DMS114 treated with DMSO at 0.1 percent for 48 hours (cell line): ENCODE results near the gene SEC61A2.
"Not testable (repeated sequence)": the region's sequence is repeated elsewhere in the genome, so short reads cannot be mapped to it uniquely, and the experiment has no call there.

ENCODE experiments used
- DNase-seq: peaks from one replicate; lab custom pipeline; 2025; ENCODE audit not compliant: unreplicated experiment; lab: John Stamatoyannopoulos, UW

The SEC61A2 gene

GRCh38 chr10:12158111-12158510 is 28.6 kb downstream of the SEC61A2 start:
- no peak for DNase-seq

DNA sequence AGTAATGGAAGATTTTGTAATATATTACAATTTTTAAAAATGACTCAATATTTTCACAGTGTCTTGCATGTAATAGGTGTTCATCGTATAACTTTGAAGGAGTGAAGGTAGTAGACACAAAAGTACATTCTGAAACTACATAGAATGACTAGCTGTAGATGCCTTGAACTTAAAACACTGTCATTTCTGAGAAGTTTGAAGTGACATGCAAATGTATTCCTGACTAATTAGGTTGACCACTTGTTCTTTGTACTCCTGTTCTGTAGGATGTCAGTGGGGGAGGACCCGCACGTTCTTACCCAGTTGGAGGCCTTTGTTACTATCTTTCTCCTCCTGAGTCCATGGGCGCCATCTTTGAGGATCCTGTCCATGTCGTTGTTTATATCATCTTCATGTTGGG is 31.2 kb downstream of the SEC61A2 start:
- no peak for DNase-seq

GRCh38 chr10:12162927-12163326 is 33.5 kb downstream of the SEC61A2 start:
- no peak for DNase-seq

DNA sequence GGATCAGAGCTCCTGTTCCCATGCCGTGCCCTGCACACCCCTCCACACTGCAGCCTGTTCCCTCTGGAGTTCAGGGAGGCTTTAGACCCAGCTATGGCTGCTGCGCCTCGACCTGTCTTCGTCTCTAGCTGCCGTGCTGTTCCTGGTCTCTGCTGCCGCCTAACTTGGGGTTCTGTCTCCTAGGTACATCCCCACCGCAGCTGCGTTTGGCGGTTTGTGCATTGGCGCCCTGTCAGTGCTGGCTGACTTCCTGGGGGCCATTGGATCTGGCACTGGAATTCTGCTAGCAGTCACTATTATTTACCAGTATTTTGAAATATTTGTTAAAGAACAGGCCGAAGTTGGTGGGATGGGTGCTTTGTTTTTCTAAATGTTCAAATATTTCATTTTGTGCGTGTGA is 34.6 kb downstream of the SEC61A2 start:
- DNase-seq = no peak

DNA sequence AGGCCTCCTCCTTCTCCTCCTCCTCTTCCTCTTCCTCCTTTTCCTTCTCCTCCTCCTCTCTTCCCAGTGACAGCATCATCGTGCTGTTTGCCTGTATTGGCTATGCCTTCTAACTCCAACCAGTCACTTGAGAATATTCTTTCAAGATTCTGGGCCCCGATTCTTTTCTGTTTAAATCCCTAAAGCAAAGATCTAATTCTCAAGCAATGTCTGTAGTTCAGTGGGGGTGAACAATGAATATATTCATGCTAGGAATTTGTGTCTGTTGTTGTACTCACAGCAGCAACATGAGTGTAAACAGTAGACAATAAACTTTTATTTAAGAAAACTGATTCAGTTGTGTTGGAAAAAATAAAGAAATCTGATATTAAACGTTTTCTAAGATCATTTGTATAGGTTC is 35.6 kb downstream of the SEC61A2 start:
- no peak for DNase-seq

GRCh38 chr10:12165999-12166775 is 36.7 kb downstream of the SEC61A2 start:
- no peak for DNase-seq

GRCh38 chr10:12171512-12171911 is 42.0 kb downstream of the SEC61A2 start:
- not testable (repeated sequence) for DNase-seq

GRCh38 chr10:12177642-12178041 is 48.2 kb downstream of the SEC61A2 start:
- no peak for DNase-seq

DNA sequence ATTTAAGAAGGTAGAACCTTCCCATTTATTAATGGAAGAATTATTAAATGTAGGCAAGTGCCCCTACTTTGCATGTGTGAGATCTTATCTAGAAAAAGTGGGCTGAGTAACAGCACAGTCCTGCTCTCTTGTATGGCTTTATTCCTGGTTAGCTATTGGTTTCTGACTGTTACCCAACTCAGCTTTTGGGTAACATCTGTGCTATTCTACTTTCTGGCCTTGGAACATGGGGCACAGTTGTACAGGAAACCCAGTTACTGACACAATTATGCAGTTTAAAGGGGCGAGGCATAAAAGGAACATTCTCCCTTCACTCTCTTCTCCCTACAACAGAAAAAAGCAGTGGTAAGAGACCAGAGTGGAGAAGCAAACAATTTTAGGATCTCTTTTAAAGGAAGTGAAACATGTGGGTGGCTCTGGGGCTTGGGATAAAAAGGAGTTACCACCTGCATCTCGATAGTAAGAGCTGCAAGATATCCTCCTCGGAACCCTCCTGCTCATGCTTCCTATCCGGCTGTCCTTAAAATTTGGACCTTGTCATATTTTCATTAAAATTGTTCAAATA is 50.2 kb downstream of the SEC61A2 start:
- no peak for DNase-seq

DNA sequence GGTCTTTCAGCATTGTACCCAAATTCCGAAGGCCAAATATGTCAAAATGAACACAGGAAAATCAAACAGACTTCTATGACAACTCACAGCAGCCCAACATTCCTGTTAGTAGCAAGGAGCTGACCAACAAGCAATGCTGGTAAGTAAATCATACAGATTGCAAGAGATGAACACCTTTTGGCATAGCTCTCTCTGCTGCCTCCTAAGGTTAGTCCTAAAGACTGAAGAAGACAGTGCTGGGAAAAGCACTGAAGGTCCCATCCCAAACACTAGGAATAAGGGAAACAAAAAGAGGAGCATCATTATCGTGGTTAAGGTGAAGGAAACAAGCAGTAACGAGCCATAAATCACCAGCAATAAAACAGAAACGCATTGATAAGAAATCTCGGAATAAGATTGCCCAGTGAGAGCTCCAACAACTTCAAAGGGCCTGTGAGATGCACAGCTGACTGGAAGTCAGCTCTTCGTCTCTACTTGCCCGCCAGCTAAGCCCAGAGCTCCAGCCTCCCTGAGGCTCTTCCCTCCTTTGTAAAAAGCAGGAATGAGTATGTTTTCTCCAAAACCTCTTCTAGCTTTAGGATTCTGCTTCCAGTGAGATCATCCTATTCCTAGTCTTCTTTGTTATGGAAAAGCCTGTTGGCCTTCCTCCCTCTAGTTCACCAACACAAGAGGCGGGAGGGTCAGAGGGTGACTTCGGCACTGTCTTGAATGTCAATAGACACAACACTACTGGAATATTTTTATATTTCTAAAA is 50.9 kb downstream of the SEC61A2 start:
- DNase-seq = no peak

GRCh38 chr10:12181065-12181775 is 51.7 kb downstream of the SEC61A2 start:
- DNase-seq = no peak

GRCh38 chr10:12184165-12184564 is 54.7 kb downstream of the SEC61A2 start:
- DNase-seq = no peak

- DNase-seq = no peak
These were observed 56.8 kb downstream of the SEC61A2 start for GRCh38 chr10:12186323-12186722.

GRCh38 chr10:12187321-12187905 is 57.9 kb downstream of the SEC61A2 start:
- DNase-seq = no peak

DNA sequence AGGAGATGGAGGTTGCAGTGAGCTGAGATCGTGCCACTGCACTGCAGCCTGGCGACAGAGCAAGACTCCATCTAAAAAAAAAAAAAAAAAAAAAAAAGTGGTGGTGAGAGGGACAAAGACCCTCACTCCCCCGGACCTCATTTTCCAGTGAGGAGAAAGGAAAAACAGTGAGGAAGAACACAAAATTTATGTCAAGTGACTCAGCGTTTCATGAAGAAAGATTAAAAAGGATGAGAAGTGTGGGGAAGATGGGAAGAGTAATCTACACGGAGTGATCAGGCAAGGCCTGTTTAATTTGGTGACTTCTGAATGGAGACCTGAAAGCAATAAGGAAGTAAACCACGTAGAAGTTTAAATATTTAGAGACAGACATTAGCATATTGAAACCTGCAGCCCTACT is 59.2 kb downstream of the SEC61A2 start:
- DNase-seq = no peak

DNA sequence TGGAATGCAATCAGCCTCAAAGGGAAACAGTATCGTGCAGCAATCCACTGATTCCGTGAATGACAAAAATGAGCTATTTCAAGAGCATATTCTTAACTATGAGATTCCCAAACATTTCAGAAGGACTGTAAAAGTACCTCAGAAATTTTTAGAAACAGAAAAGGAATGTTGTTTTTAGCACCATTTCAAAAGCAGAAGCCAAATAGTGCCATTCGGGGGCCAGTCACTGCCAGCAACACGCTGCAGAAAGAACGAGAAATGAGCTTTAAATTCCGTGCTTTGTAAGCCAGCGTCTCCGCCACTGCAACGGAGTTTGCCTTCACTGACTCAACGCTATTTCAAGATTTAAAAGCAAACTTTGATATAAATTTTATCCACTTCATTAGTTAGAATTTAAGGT is 59.9 kb downstream of the SEC61A2 start:
- no peak for DNase-seq

- no peak for DNase-seq
These were observed 62.2 kb downstream of the SEC61A2 start for GRCh38 chr10:12191715-12192114.

DNA sequence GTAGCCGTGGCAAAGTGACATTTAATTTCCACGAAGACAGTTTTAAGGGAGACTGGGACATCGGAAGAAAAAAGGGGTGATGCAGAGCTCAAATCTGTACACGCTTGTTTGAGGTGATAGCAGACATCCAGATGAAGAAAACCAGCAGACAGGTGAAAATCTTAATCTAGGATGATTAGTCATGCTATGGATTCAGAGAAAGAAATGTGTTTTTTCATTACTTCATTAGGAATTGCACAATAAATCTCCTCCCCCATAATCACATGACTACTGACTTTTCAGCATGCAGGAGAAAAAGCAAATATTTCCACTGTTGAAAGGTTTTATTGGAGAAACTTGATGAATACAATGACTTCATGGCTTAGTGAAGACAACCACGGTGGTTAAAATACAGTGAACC is 63.7 kb downstream of the SEC61A2 start:
- no peak for DNase-seq

- no peak for DNase-seq
These were observed 65.3 kb downstream of the SEC61A2 start for GRCh38 chr10:12194752-12195271.

GRCh38 chr10:12195281-12195602 is 65.8 kb downstream of the SEC61A2 start:
- DNase-seq = no peak
